Trophoblast cell (in vitro differentiated cells and primary cell): ENCODE measurements around the gene USP36.

Experiments used
- DNase-seq, 2 donors: peaks; one replicate each; pipeline ENCODE4 v3.0.0-alpha.2; 2016
- H2AFZ ChIP-seq: 2 replicates; pipeline ENCODE4 v1.6.1; 2013; ENCODE audit warnings: low read length, moderate library complexity, mild to moderate bottlenecking; ENCODE audit not compliant: insufficient read depth, poor library complexity
- H2AK5ac ChIP-seq: 2 replicates; pipeline ENCODE4 v1.6.1; 2013; ENCODE audit warnings: mild to moderate bottlenecking, low read length
- H2BK120ac ChIP-seq: 2 replicates; pipeline ENCODE4 v1.6.1; 2013; ENCODE audit warnings: low read length, mild to moderate bottlenecking, moderate library complexity; ENCODE audit not compliant: insufficient read depth, poor library complexity
- H2BK12ac ChIP-seq: 2 replicates; pipeline ENCODE4 v1.6.1; 2013; ENCODE audit warnings: mild to moderate bottlenecking, low read length, moderate library complexity
- H2BK5ac ChIP-seq: 2 replicates; pipeline ENCODE4 v1.6.1; 2013; ENCODE audit warnings: low read length, low read depth, moderate library complexity, mild to moderate bottlenecking; ENCODE audit not compliant: poor library complexity
- H3K14ac ChIP-seq: 2 replicates; pipeline ENCODE4 v1.6.1; 2013; ENCODE audit warnings: mild to moderate bottlenecking, low read length
- H3K18ac ChIP-seq: 2 replicates; pipeline ENCODE4 v1.6.1; 2013; ENCODE audit warnings: mild to moderate bottlenecking, low read length
- H3K23ac ChIP-seq: 2 replicates; pipeline ENCODE4 v1.6.1; 2013; ENCODE audit warnings: low read length
- H3K27ac ChIP-seq: 2 replicates; pipeline ENCODE4 v1.5.1; 2013; ENCODE audit warnings: low read depth, mild to moderate bottlenecking, inconsistent platforms, low read length, moderate library complexity
- H3K27me3 ChIP-seq: 2 replicates; pipeline ENCODE4 v1.6.1; 2013; ENCODE audit warnings: inconsistent platforms, mild to moderate bottlenecking, low read length, moderate library complexity; ENCODE audit not compliant: insufficient read depth
- H3K36me3 ChIP-seq, 2 experiments: 1 replicate in 1 of 2; 2 replicates in 1 of 2; pipeline ENCODE4 v1.6.1; 2013; ENCODE audit warnings: low read length in 2 of 2, mild to moderate bottlenecking in 2 of 2, moderate library complexity in 1 of 2; ENCODE audit not compliant: insufficient read depth in 2 of 2, control insufficient read depth in 1 of 2
- H3K4ac ChIP-seq: 2 replicates; pipeline ENCODE4 v1.6.1; 2013; ENCODE audit warnings: low read depth, mild to moderate bottlenecking, low read length, moderate library complexity
- H3K4me1 ChIP-seq, 2 experiments: 1 replicate in 1 of 2; 2 replicates in 1 of 2; pipeline ENCODE4 v1.6.1; 2013; ENCODE audit warnings: low read length in 2 of 2, mild to moderate bottlenecking in 2 of 2, moderate library complexity in 1 of 2; ENCODE audit not compliant: insufficient read depth in 2 of 2, control insufficient read depth in 1 of 2
- H3K4me2 ChIP-seq: 2 replicates; pipeline ENCODE4 v1.6.1; 2013; ENCODE audit warnings: inconsistent platforms, mild to moderate bottlenecking, low read length, moderate library complexity
- H3K4me3 ChIP-seq: 2 replicates; pipeline ENCODE4 v1.5.1; 2013; ENCODE audit warnings: mild to moderate bottlenecking, low read depth, low read length, inconsistent platforms
- H3K79me1 ChIP-seq: one replicate; pipeline ENCODE4 v1.6.1; 2013; ENCODE audit warnings: low read length
- H3K79me2 ChIP-seq: 2 replicates; pipeline ENCODE4 v1.6.1; 2013; ENCODE audit warnings: low read length, mild to moderate bottlenecking; ENCODE audit not compliant: control insufficient read depth, insufficient read depth, poor library complexity
- H3K9ac ChIP-seq: 2 replicates; pipeline ENCODE4 v1.6.1; 2013; ENCODE audit warnings: mild to moderate bottlenecking, low read length
- H3K9me3 ChIP-seq: 2 replicates; pipeline ENCODE4 v1.6.1; 2013; ENCODE audit warnings: low read depth, mild to moderate bottlenecking, control low read depth, inconsistent platforms, low read length; ENCODE audit not compliant: insufficient read depth
- H4K12ac ChIP-seq: 2 replicates; pipeline ENCODE4 v1.6.1; 2013; ENCODE audit warnings: low read depth, mild to moderate bottlenecking, low read length, moderate library complexity
- H4K8ac ChIP-seq: 2 replicates; pipeline ENCODE4 v1.6.1; 2013; ENCODE audit warnings: low read depth, mild to moderate bottlenecking, low read length, moderate library complexity
- H4K91ac ChIP-seq: one replicate; pipeline ENCODE4 v1.6.1; 2013; ENCODE audit warnings: low read depth, mild to moderate bottlenecking, low read length, moderate library complexity
- WGBS: extraction: QIAGEN DNeasy Blood & Tissue Kit; methylation state at CpG from one replicate; pipeline ENCODE4 v1.1.7; 2013; ENCODE audit warnings: missing lambda C conversion rate; ENCODE audit not compliant: insufficient read length, insufficient coverage; ENCODE audit errors: extremely low coverage; 5-methylcytosine and 5-hydroxymethylcytosine counted together

Gene USP36

DNA sequence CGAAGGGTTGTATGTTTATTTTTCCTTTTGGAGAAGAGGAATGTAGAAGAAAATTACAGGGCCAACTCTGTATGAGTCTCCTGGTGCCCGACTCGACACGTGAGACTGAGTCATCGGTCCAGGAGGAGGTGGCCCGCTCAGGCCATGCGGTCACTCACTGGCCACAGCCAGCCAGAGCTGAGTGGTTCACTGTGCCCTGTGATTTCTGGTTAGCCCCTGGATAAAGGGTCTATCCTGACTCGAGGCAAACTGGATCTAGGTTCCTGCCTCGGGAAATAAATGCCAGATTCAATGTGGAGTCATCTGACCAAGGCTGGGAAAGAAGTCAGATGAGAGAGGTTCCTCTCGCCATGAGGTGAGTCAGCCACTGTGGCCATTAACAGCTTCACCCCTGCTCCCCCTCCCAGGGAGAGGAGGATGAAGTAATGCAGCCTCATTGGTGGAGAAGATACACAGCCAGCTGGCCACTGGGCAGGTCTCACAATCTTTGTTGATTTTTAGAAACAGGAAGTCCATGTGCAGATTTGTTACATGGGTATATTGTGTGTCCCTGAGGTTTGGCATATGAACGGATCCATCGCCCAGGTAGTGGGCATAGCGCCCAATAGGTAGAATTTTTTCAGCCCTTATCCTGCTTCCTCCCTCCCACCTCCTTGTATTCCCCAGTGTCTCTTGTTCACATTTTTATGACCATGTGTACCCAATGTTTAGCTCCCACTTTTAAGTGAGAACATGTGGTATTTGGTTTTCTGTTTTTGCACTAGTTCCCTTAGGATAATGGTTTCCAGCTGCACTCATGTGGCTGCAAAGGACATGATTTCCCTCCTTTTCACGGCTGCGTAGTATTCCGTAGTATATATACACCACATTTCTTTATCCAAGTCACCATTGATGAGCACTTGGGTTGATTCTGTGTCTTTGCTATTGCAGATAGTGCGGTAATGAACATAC lies 21.7 kb upstream of the USP36 start:
- H2AFZ ChIP-seq = no peak overlapping the region
- peak overlapping the region; percentile 23 for H2BK12ac ChIP-seq
- peaks cover 4 to 9% of the 10 kb centered on the region in 2 experiments for H3K36me3 ChIP-seq
- no peak overlapping the region for H3K9ac ChIP-seq
- no peak overlapping the region for H3K23ac ChIP-seq
- H4K91ac ChIP-seq = no peak overlapping the region
- WGBS = 100% methylated on average over 1 of the region's 17 CpGs
- H3K79me2 ChIP-seq = no peaks in the 10 kb centered on the region
- DNase-seq = peak; percentile 92 to 93
- no peak overlapping the region for H3K14ac ChIP-seq
- peaks cover 2 to 3% of the 10 kb centered on the region in 2 experiments for H3K4me1 ChIP-seq
- H2BK120ac ChIP-seq = no peak overlapping the region
- H3K79me1 ChIP-seq = no peaks in the 10 kb centered on the region
- H3K27me3 ChIP-seq = no peaks in the 10 kb centered on the region
- no peak overlapping the region for H4K8ac ChIP-seq
- H3K4me2 ChIP-seq = no peak overlapping the region
- H2BK5ac ChIP-seq = no peak overlapping the region
- H3K4ac ChIP-seq = no peak overlapping the region
- no peak overlapping the region for H2AK5ac ChIP-seq
- H3K18ac ChIP-seq = no peak overlapping the region
- no peak overlapping the region for H4K12ac ChIP-seq
- no peak overlapping the region for H3K27ac ChIP-seq
- H3K9me3 ChIP-seq = no peaks in the 10 kb centered on the region
- H3K4me3 ChIP-seq = no peak overlapping the region

DNA sequence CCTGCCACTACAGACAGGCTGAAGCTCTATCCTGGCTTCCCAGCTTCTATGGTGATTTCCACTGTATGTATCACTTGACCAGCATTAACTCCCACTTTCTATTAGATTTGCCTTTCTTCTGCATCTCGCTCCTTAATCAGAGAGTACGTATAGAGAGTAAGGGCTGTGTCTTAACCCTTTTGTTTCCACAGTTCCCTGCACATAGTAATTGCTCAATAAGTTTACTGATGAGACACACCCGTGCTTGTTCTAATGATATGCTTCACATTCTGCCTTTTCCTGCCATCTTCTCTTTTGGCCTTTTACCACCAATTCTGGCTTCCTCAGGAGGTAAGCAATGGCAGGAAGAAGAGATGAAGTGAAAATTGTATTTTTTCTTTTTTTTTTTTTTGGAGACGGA lies 20.6 kb upstream of the USP36 start:
- Histone ChIP-seq H3K27ac (no peak overlapping the region), H3K4me1 (peaks cover 3 to 8% of the 10 kb centered on the region in 2 experiments), H2AK5ac (no peak overlapping the region), H2BK5ac (no peak overlapping the region), H2AFZ (no peak overlapping the region), H3K27me3 (no peaks in the 10 kb centered on the region), H3K18ac (no peak overlapping the region), H4K12ac (no peak overlapping the region), H3K79me1 (no peaks in the 10 kb centered on the region), H3K4me3 (no peak overlapping the region), H2BK12ac (no peak overlapping the region), H2BK120ac (no peak overlapping the region), H4K8ac (no peak overlapping the region), H4K91ac (no peak overlapping the region), H3K79me2 (no peaks in the 10 kb centered on the region), H3K4me2 (no peak overlapping the region), H3K4ac (no peak overlapping the region), H3K9me3 (no peaks in the 10 kb centered on the region), H3K36me3 (peaks cover 7 to 13% of the 10 kb centered on the region in 2 experiments), H3K9ac (no peak overlapping the region), H3K23ac (no peak overlapping the region), H3K14ac (no peak overlapping the region)
- DNase-seq = no peak
- WGBS = no CpG with 5 or more reads among the region's 4 CpGs

DNA sequence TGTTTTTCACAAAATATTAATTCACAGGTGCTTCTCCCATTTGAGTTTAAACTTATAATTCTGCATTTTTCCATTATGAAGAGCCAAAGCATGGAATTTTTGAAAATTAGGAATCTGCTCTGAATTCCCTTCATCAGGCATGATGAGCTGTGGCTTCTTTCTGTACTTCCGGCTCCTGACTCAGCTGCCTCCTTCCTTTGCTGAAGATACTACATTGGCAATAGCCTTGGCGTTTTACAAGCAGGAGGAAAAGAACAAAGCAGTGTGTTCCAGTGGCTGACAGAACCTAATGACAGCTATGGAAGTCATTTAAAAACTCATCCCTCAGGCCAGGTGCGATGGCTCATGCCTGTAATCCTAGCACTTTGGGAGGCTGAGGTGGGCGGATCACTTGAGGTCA lies 18.4 kb upstream of the USP36 start:
- no peak overlapping the region for H3K18ac ChIP-seq
- no CpG with 5 or more reads among the region's 4 CpGs for WGBS
- H2BK120ac ChIP-seq = no peak overlapping the region
- no peak overlapping the region for H3K4me2 ChIP-seq
- no peak overlapping the region for H3K4ac ChIP-seq
- H3K4me3 ChIP-seq = no peak overlapping the region
- peaks cover 3 to 8% of the 10 kb centered on the region in 2 experiments for H3K4me1 ChIP-seq
- no peaks in the 10 kb centered on the region for H3K79me1 ChIP-seq
- H3K27me3 ChIP-seq = no peaks in the 10 kb centered on the region
- H4K12ac ChIP-seq = no peak overlapping the region
- H3K9me3 ChIP-seq = no peaks in the 10 kb centered on the region
- DNase-seq = no peak
- no peak overlapping the region for H2AFZ ChIP-seq
- no peak overlapping the region for H4K8ac ChIP-seq
- H2AK5ac ChIP-seq = no peak overlapping the region
- peaks cover 20 to 27% of the 10 kb centered on the region in 2 experiments for H3K36me3 ChIP-seq
- no peak overlapping the region for H3K27ac ChIP-seq
- no peak overlapping the region for H2BK12ac ChIP-seq
- H3K14ac ChIP-seq = no peak overlapping the region
- H3K23ac ChIP-seq = no peak overlapping the region
- no peak overlapping the region for H3K9ac ChIP-seq
- no peak overlapping the region for H2BK5ac ChIP-seq
- no peak overlapping the region for H4K91ac ChIP-seq
- no peaks in the 10 kb centered on the region for H3K79me2 ChIP-seq

DNA sequence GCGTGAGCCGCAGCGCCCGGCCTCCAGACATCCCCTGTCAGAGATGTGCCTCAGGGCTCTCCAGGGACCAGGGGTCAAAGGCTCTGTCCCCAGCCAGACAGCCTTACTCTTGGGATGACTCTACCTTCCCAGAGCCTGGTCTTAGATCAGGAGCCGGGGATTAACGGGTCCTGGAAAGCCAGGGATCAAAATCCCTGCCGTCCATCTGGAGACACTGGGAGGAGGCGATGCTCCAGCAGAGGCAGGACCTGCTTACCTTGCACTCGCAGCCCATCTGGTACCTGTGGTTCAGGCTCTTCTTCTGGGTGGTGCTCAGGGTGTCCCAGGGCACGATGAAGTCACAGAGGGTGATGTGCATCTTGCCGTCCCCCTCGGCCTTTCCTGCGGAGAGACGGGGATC lies 16.7 kb upstream of the USP36 start:
- Histone ChIP-seq H2AFZ (no peak overlapping the region), H3K23ac (no peak overlapping the region), H2BK12ac (no peak overlapping the region), H2BK120ac (no peak overlapping the region), H3K4me2 (no peak overlapping the region), H3K4ac (no peak overlapping the region), H3K18ac (no peak overlapping the region), H2BK5ac (no peak overlapping the region), H3K27ac (no peak overlapping the region), H3K9me3 (no peaks in the 10 kb centered on the region), H3K79me1 (no peaks in the 10 kb centered on the region), H2AK5ac (no peak overlapping the region), H3K79me2 (no peaks in the 10 kb centered on the region), H4K91ac (no peak overlapping the region), H3K4me3 (no peak overlapping the region), H3K36me3 (peaks cover 23% of the 10 kb centered on the region in 2 experiments), H3K9ac (no peak overlapping the region), H3K27me3 (no peaks in the 10 kb centered on the region), H3K14ac (no peak overlapping the region), H3K4me1 (peaks cover 3 to 8% of the 10 kb centered on the region in 2 experiments), H4K8ac (no peak overlapping the region), H4K12ac (no peak overlapping the region)
- no peak for DNase-seq
- WGBS = no CpG with 5 or more reads among the region's 14 CpGs
